Measurements from ENCODE around the gene SLC25A25. TPM values are rescaled to one million over a fixed set of nuclear protein-coding genes. Genes with fewer than 3 reads are reported as not detected.

Gene SLC25A25
- total RNA-seq, 1 donor from 2014 or later, result 8.5 TPM

DNA sequence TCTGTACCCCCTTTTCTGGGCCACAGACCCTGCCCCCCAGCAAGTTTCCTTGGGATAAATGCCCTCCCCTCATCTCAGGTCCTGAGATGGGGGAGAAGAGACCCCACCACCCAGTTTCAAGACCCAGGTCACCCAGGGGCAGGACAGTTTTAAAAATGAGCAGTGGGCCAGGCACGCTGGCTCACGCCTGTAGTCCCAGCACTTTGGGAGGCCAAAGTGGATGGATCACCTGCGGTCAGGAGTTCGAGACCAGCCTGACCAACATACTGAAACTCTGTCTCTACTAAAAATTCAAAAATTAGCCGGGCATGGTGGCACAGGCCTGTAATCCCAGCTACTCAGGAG lies 53.4 kb downstream of the SLC25A25 start:
- Histone ChIP-seq H4K20me1 (ENCODE audit: low read depth) (peaks cover 19% of the 10 kb centered on the region), H3K79me2 (ENCODE audit: low read depth) (peaks cover 13% of the 10 kb centered on the region), H3K9ac (no peak overlapping the region), H3F3A (ENCODE audit: low read depth) (peaks cover 7% of the 10 kb centered on the region), H3K27ac (no peak overlapping the region), H3K27me3 (no peaks in the 10 kb centered on the region), H2AFZ (replicated peaks) (no peak overlapping the region), H3K4me1 (peaks cover 4% of the 10 kb centered on the region), H3K4me3 (no peak overlapping the region), H3K9me3 (ENCODE audit: low read depth) (no peaks in the 10 kb centered on the region), H3K4me2 (no peak overlapping the region), H3K36me3 (no peaks in the 10 kb centered on the region)
- no peaks in the 10 kb centered on the region for H3K9me3 Mint-ChIP-seq
- peaks cover 18% of the 10 kb centered on the region for H3K4me1 Mint-ChIP-seq
- no peak overlapping the region for H3K4me3 Mint-ChIP-seq
- H3K27ac Mint-ChIP-seq, result no peak overlapping the region
- peaks cover 6% of the 10 kb centered on the region for H3K27me3 Mint-ChIP-seq (ENCODE audit: insufficient read depth, low read depth)
- TF ChIP-seq EZH2phosphoT487 (IDR thresholded peaks at IDR 0.05), result no peak
- TF ChIP-seq, protein P1, sequence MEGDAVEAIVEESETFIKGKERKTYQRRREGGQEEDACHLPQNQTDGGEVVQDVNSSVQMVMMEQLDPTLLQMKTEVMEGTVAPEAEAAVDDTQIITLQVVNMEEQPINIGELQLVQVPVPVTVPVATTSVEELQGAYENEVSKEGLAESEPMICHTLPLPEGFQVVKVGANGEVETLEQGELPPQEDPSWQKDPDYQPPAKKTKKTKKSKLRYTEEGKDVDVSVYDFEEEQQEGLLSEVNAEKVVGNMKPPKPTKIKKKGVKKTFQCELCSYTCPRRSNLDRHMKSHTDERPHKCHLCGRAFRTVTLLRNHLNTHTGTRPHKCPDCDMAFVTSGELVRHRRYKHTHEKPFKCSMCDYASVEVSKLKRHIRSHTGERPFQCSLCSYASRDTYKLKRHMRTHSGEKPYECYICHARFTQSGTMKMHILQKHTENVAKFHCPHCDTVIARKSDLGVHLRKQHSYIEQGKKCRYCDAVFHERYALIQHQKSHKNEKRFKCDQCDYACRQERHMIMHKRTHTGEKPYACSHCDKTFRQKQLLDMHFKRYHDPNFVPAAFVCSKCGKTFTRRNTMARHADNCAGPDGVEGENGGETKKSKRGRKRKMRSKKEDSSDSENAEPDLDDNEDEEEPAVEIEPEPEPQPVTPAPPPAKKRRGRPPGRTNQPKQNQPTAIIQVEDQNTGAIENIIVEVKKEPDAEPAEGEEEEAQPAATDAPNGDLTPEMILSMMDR (IDR thresholded peaks at IDR 0.05), result no peak
- TF ChIP-seq EZH2 (IDR thresholded peaks at IDR 0.05), result no peak
- no peak for DNase-seq (ENCODE audit: low spot score)
- peaks cover 13% of the 10 kb centered on the region for H3K36me3 Mint-ChIP-seq

DNA sequence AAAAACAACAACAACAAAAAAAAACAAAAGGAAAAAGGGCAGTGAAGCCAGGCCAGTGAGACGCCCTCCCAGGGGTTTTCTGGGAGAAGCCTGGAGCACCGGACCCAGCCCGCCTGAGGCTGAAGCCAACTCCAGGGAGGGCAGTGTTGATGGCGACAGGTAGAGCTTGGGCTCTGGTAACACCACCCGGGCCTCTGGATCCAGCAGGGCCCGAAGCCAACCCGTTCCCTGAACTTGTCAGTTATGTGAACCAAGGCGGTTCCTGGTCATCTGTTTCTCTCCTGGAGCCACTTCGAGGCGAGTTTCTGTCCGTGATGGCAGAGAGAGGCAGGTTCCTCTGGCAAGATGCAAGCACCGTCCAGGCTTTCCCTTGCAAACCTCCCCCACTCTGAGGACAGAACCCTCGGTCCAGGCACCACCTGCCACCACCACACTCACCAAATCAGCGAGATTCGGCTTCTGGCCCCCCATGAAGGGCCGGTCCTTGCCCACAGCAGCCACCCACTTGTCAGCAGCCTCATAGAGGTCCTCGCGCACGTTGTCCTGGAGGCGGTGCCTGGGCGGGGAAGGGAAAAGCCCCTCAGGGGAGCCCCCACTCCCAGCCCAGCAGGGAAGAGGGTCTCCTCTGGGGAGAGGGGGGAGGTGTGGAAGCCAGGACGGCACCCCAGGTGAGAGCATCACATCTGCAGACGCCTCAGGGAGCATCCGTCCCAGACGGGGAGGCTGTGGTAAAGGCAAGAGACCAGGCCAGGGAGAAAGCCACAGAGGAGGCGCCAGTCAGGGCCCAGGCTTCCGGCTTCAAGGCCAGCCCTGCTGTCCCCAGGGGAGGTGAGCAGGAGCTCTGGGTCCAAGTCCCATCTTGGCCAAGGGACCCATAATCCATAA lies 54.1 kb downstream of the SLC25A25 start:
- TF ChIP-seq, protein P1 (IDR thresholded peaks at IDR 0.05), result no peak
- TF ChIP-seq EZH2 (IDR thresholded peaks at IDR 0.05), result no peak
- TF ChIP-seq EZH2phosphoT487 (IDR thresholded peaks at IDR 0.05), result no peak
- Histone ChIP-seq H3K27me3 (no peaks in the 10 kb centered on the region), H3K27ac (no peak overlapping the region), H4K20me1 (ENCODE audit: low read depth) (peaks cover 24% of the 10 kb centered on the region), H3K4me1 (peaks cover 4% of the 10 kb centered on the region), H3K36me3 (no peaks in the 10 kb centered on the region), H3K9me3 (ENCODE audit: low read depth) (no peaks in the 10 kb centered on the region), H3K4me2 (no peak overlapping the region), H3K4me3 (no peak overlapping the region), H3K79me2 (ENCODE audit: low read depth) (peaks cover 21% of the 10 kb centered on the region), H3F3A (ENCODE audit: low read depth) (peaks cover 7% of the 10 kb centered on the region), H2AFZ (replicated peaks) (no peak overlapping the region), H3K9ac (no peak overlapping the region)
- H3K27ac Mint-ChIP-seq, result no peak overlapping the region
- H3K36me3 Mint-ChIP-seq, result peaks cover 13% of the 10 kb centered on the region
- H3K4me3 Mint-ChIP-seq, result no peak overlapping the region
- no peak for DNase-seq (ENCODE audit: low spot score)
- H3K27me3 Mint-ChIP-seq (ENCODE audit: insufficient read depth, low read depth), result peaks cover 6% of the 10 kb centered on the region
- H3K4me1 Mint-ChIP-seq, result peaks cover 18% of the 10 kb centered on the region
- no peaks in the 10 kb centered on the region for H3K9me3 Mint-ChIP-seq

DNA sequence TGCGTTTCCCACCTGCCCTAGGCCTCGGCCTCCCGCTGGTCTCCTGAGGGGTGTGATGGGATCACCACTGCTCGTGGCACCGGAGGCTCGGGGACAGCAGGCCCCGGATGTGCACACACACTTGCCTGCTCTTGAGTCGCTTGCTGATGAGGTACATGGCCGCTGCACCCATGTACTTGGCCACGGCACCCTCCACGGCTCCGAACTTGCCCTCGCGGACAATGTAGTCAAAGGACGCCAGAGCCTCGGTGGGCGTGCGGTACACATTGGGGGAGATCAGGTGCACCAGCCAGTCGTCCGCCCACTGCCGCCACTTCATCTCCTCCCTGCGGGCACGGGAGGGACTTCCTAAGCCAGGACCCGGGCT lies 54.8 kb downstream of the SLC25A25 start:
- H3K27ac ChIP-seq, result no peak overlapping the region
- H3F3A ChIP-seq (ENCODE audit: low read depth), result peaks cover 5% of the 10 kb centered on the region
- H3K9ac ChIP-seq, result no peak overlapping the region
- H4K20me1 ChIP-seq (ENCODE audit: low read depth), result peaks cover 24% of the 10 kb centered on the region
- H3K4me3 ChIP-seq, result no peak overlapping the region
- no peaks in the 10 kb centered on the region for H3K9me3 ChIP-seq (ENCODE audit: low read depth)
- no peak overlapping the region for H2AFZ ChIP-seq (replicated peaks)
- Mint-ChIP-seq H3K4me1 (peaks cover 16% of the 10 kb centered on the region), H3K9me3 (no peaks in the 10 kb centered on the region), H3K27ac (no peak overlapping the region), H3K4me3 (no peak overlapping the region), H3K36me3 (peaks cover 11% of the 10 kb centered on the region), H3K27me3 (ENCODE audit: insufficient read depth, low read depth) (peaks cover 6% of the 10 kb centered on the region)
- peaks cover 23% of the 10 kb centered on the region for H3K79me2 ChIP-seq (ENCODE audit: low read depth)
- no peaks in the 10 kb centered on the region for H3K36me3 ChIP-seq
- TF ChIP-seq, protein P1 (IDR thresholded peaks at IDR 0.05), result no peak
- no peak for TF ChIP-seq EZH2 (IDR thresholded peaks at IDR 0.05)
- no peak for TF ChIP-seq EZH2phosphoT487 (IDR thresholded peaks at IDR 0.05)
- no peak for DNase-seq (ENCODE audit: low spot score)
- peaks cover 4% of the 10 kb centered on the region for H3K4me1 ChIP-seq
- no peaks in the 10 kb centered on the region for H3K27me3 ChIP-seq
- H3K4me2 ChIP-seq, result no peak overlapping the region
